Stimulated activated effector memory CD8-positive, alpha-beta T cell treated with anti-CD3 and anti-CD28 coated beads, Interleukin-12 subunit alpha, Interleukin-12 subunit beta, amount 100 ng/mL, for 72 hours (primary cell): ENCODE results near the gene NTN1.

Source experiments
- ATAC-seq: fragments of 150-1000 bp; cut with Tn5 transposase; 2 replicates; pipeline ENCODE4 v1.10.0; 2021
- DNase-seq, 2 donors: peaks; one replicate each; pipeline ENCODE4 v3.0.0; 2021 to 2022; ENCODE audit warnings: low spot score in 2 of 2
- H3K27ac Mint-ChIP-seq: one replicate; pipeline ENCODE4 v1.8.0; 2022; ENCODE audit warnings: mild to moderate bottlenecking, mixed read lengths
- H3K36me3 Mint-ChIP-seq: one replicate; pipeline ENCODE4 v1.8.0; 2022; ENCODE audit warnings: mild to moderate bottlenecking, mixed read lengths
- H3K4me1 Mint-ChIP-seq: one replicate; pipeline ENCODE4 v1.8.0; 2022; ENCODE audit warnings: mixed read lengths
- H3K4me3 Mint-ChIP-seq: one replicate; pipeline ENCODE4 v1.8.0; 2022; ENCODE audit warnings: mild to moderate bottlenecking, mixed read lengths
- H3K9me3 Mint-ChIP-seq: one replicate; pipeline ENCODE4 v1.8.0; 2022; ENCODE audit warnings: mixed read lengths

The NTN1 gene

GRCh38 chr17:9231449-9232154, 210.3 kb downstream of the NTN1 start:
- Mint-ChIP-seq H3K4me1 (no peaks in the 10 kb centered on the region), H3K9me3 (no peaks in the 10 kb centered on the region), H3K27ac (no peak overlapping the region), H3K36me3 (no peaks in the 10 kb centered on the region), H3K4me3 (no peak overlapping the region)
- no peak for ATAC-seq
- no peak for DNase-seq

GRCh38 chr17:9232155-9232475, 210.8 kb downstream of the NTN1 start:
- no peak for ATAC-seq
- no peaks in the 10 kb centered on the region for H3K9me3 Mint-ChIP-seq

GRCh38 chr17:9232591-9233270, 211.4 kb downstream of the NTN1 start:
- Mint-ChIP-seq H3K4me3 (no peak overlapping the region), H3K9me3 (no peaks in the 10 kb centered on the region), H3K4me1 (no peaks in the 10 kb centered on the region), H3K27ac (no peak overlapping the region), H3K36me3 (no peaks in the 10 kb centered on the region)
- DNase-seq (no peak), ATAC-seq (no peak)

More at GRCh38 chr17:9232155-9232475, 210.8 kb downstream of the NTN1 start:
- H3K36me3 Mint-ChIP-seq, result no peaks in the 10 kb centered on the region
- no peak overlapping the region for H3K4me3 Mint-ChIP-seq
- DNase-seq, result no peak
- H3K27ac Mint-ChIP-seq, result no peak overlapping the region
- no peaks in the 10 kb centered on the region for H3K4me1 Mint-ChIP-seq

GRCh38 chr17:9233271-9233599, 211.9 kb downstream of the NTN1 start:
- no peak overlapping the region for H3K4me3 Mint-ChIP-seq

GRCh38 chr17:9233761-9234160, 212.5 kb downstream of the NTN1 start:
- Mint-ChIP-seq H3K4me3 (no peak overlapping the region), H3K36me3 (no peaks in the 10 kb centered on the region), H3K27ac (no peak overlapping the region), H3K9me3 (no peaks in the 10 kb centered on the region), H3K4me1 (peaks cover 3% of the 10 kb centered on the region)
- no peak for DNase-seq
- no peak for ATAC-seq

More at GRCh38 chr17:9233271-9233599, 211.9 kb downstream of the NTN1 start:
- Mint-ChIP-seq H3K27ac (no peak overlapping the region), H3K9me3 (no peaks in the 10 kb centered on the region), H3K36me3 (no peaks in the 10 kb centered on the region), H3K4me1 (no peaks in the 10 kb centered on the region)
- ATAC-seq (no peak), DNase-seq (no peak)

- no peak for DNase-seq
- no peak overlapping the region for H3K4me3 Mint-ChIP-seq
- no peak overlapping the region for H3K27ac Mint-ChIP-seq
- H3K4me1 Mint-ChIP-seq, result peaks cover 10% of the 10 kb centered on the region
- H3K36me3 Mint-ChIP-seq, result no peaks in the 10 kb centered on the region
- no peaks in the 10 kb centered on the region for H3K9me3 Mint-ChIP-seq
- ATAC-seq, result no peak
Observed at GRCh38 chr17:9234389-9234945, 213.2 kb downstream of the NTN1 start.

- Mint-ChIP-seq H3K4me3 (no peak overlapping the region), H3K4me1 (peaks cover 12% of the 10 kb centered on the region), H3K9me3 (no peaks in the 10 kb centered on the region), H3K27ac (no peak overlapping the region), H3K36me3 (no peaks in the 10 kb centered on the region)
- DNase-seq (no peak), ATAC-seq (peak; percentile 31)
Observed at GRCh38 chr17:9235346-9235745, 214.0 kb downstream of the NTN1 start.

- Mint-ChIP-seq H3K4me3 (no peak overlapping the region), H3K27ac (no peak overlapping the region)
Observed at GRCh38 chr17:9236286-9237052, 215.2 kb downstream of the NTN1 start.

GRCh38 chr17:9237053-9237410, 215.7 kb downstream of the NTN1 start:
- Mint-ChIP-seq H3K27ac (no peak overlapping the region), H3K4me3 (no peak overlapping the region)

More at GRCh38 chr17:9236286-9237052, 215.2 kb downstream of the NTN1 start:
- Mint-ChIP-seq H3K4me1 (peaks cover 15% of the 10 kb centered on the region), H3K9me3 (no peaks in the 10 kb centered on the region), H3K36me3 (no peaks in the 10 kb centered on the region)
- DNase-seq (no peak), ATAC-seq (no peak)

GRCh38 chr17:9237661-9238301, 216.5 kb downstream of the NTN1 start:
- H3K4me3 Mint-ChIP-seq, result no peak overlapping the region
- no peaks in the 10 kb centered on the region for H3K9me3 Mint-ChIP-seq
- peaks cover 18% of the 10 kb centered on the region for H3K4me1 Mint-ChIP-seq
- no peak for ATAC-seq
- DNase-seq, result no peak
- no peak overlapping the region for H3K27ac Mint-ChIP-seq
- no peaks in the 10 kb centered on the region for H3K36me3 Mint-ChIP-seq

More at GRCh38 chr17:9237053-9237410, 215.7 kb downstream of the NTN1 start:
- no peak for DNase-seq
- Mint-ChIP-seq H3K36me3 (no peaks in the 10 kb centered on the region), H3K4me1 (peaks cover 18% of the 10 kb centered on the region), H3K9me3 (no peaks in the 10 kb centered on the region)
- ATAC-seq, result no peak

- Mint-ChIP-seq H3K4me1 (peaks cover 18% of the 10 kb centered on the region), H3K9me3 (no peaks in the 10 kb centered on the region), H3K27ac (no peak overlapping the region), H3K4me3 (peak overlapping the region; percentile 70), H3K36me3 (no peaks in the 10 kb centered on the region)
- DNase-seq, result no peak
- ATAC-seq, result no peak
Observed at GRCh38 chr17:9238340-9239245, 217.3 kb downstream of the NTN1 start.

- Mint-ChIP-seq H3K27ac (no peak overlapping the region), H3K4me1 (peaks cover 18% of the 10 kb centered on the region), H3K36me3 (no peaks in the 10 kb centered on the region), H3K9me3 (no peaks in the 10 kb centered on the region), H3K4me3 (peak overlapping the region; percentile 70)
- DNase-seq, result peak in 1 of 2 donors; percentile 12
- peak; percentile 2 for ATAC-seq
Observed at GRCh38 chr17:9239246-9239792, 218.0 kb downstream of the NTN1 start.

GRCh38 chr17:9239793-9240658, 218.7 kb downstream of the NTN1 start:
- Mint-ChIP-seq H3K36me3 (no peaks in the 10 kb centered on the region), H3K4me3 (peak overlapping the region; percentile 70), H3K27ac (no peak overlapping the region), H3K4me1 (peaks cover 18% of the 10 kb centered on the region), H3K9me3 (no peaks in the 10 kb centered on the region)
- peak; percentile 84 for ATAC-seq
- DNase-seq, result peak; percentile 66 to 81
